Bone marrow (tissue), 2 donors: ENCODE results near the gene PRKX.
"Not testable (repeated sequence)": the region's sequence is repeated elsewhere in the genome, so short reads cannot be mapped to it uniquely, and the experiment has no call there.

ENCODE experiments used
- DNase-seq, 2 donors: peaks; one replicate each; lab custom pipeline; 2025; lab: John Stamatoyannopoulos, UW

PRKX gene

DNA sequence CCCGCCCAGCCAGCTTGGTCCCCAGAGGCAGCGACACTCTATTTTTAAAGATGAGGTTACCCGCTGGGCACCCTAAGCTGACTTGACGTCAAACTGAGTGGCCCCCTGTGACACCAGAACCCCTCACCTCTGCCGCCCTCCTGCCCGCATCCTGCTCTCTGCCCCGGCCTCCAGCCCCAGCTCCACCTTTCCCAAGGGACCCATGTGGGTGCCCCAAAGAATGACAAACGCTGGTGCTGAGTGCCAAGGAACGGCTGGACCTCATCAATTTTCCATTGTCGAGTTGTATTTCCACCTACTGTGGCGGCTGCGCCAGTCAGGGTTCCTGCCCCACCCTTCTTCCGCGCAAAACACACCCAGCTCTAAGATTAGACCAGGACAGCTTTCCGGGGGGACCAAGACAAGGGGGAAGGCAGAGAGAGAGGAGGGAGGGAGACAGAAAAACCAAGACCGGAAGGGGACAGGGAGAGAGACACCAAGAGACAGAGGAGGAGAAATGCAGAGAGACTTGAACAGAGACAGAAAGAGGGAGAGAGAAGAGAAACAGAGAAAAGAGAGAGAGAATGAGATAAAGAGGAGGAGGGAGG, 2.0 kb downstream of the PRKX start:
- DNase-seq, result no peak

- not testable (repeated sequence) for DNase-seq
These were observed 5.7 kb downstream of the PRKX start for GRCh38 chrX:3707673-3708274.

GRCh38 chrX:3706481-3706880, 7.0 kb downstream of the PRKX start:
- DNase-seq, result no peak

DNA sequence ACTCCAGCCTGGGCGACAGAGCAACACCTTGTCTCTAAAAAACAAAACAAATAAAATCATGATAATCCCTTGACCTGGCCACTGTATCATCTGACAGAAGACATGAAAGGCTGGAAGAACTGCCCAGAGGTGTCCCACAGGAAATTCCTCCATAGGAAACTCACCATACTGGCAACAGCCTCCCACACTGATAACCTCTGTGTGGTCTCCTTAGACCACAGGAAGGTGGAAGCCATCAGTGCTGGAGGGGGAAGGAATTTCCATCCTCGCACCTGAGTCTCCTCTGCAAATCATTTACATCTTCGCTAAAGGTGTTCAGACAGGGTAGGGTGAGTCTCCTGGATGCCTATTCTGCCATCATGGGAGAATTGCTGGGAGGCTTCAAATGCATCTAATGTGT, 10.2 kb downstream of the PRKX start:
- DNase-seq, result not testable (repeated sequence)

DNA sequence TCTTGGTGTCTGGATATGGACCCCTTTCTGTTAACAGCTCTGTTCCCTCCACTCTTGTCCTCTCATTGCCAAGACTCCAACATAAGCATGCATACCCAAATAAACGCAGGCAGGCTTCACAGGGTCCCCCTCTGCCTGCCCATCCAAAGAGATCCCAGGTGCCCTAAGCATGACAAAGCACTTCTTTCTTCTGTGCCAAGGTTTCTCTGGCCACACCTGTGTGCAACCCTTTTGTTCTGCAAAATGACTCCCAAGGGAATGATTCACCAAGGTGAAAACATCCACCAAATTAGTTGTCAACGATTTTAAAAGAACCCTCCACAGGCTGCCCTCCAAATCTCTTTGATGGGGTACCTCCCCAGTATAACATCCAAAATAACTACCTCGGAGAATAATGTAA, 11.4 kb downstream of the PRKX start:
- not testable (repeated sequence) for DNase-seq

DNA sequence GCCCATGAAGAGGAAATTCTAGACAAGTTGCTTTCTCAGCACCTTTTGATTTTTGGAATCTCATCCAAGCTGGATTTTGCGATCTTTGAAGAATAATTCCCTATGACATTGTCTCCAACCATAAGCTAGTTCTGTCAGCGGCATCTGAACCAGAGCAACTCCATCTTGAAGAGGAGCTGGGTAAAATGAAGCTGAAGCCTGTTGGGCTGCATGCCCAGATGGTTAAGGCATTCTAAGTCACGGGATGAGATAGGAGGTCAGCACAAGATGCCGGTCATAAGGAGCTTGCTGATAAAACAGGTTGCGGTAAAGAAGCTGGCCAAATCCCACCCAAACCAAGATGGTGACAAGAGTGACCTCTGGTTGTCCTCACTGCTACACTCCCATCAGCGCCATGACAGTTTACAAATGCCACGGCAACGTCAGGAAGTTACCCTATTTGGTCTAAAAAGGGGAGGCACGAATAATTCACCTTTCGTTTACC, 12.0 kb downstream of the PRKX start:
- DNase-seq, result not testable (repeated sequence)

GRCh38 chrX:3699821-3700381, 13.5 kb downstream of the PRKX start:
- peak in 1 of 2 donors; percentile 39 for DNase-seq

DNA sequence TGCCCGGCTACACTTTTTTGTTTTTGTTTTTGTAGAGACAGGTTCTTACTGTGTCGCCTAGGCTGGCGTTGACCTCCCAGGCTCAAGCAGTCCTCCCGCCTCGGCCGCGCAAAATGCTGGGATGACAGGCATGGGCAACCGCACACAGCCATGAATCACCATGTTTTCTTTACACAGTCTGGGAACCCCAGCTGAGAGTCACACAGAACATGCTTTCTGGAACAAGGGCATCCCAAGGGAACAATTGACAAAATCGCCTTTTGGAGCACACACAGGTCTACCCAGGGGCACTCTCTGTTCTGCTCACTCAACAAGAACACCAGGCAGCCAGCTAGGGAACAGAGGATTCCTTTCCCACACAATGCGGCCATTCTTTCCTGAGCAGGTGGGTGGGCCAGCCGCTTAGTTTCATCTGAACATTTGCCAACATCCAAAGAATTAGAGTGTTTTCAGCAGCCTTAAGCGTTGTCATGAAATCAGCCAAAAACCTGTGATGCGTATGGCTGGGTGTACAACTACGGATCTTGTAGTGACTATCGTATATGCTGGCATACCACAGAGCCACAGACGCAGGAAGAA, 15.7 kb downstream of the PRKX start:
- DNase-seq, result no peak

GRCh38 chrX:3697220-3697684, 16.2 kb downstream of the PRKX start:
- no peak for DNase-seq

GRCh38 chrX:3695536-3695935, 17.9 kb downstream of the PRKX start:
- DNase-seq, result no peak

DNA sequence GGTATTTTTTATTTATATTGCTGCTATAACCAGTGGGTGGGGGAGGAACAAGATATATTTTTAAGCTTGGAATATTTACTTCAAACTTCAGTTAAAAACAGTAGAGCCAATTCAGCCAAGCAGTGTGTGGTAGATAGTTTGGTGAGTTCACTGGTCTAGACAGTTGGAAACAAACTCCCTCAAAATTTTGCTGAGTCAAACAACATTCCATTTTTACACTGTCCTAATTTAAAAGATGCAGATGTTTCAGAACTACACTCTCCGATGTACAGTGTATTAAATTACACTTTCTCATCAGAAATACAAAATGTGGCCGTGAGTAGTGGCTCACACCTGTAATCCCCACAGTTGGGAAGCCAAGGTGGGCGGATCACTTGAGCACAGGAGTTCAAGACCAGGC, 23.3 kb downstream of the PRKX start:
- no peak for DNase-seq

GRCh38 chrX:3683236-3683635, 30.2 kb downstream of the PRKX start:
- not testable (repeated sequence) for DNase-seq

DNA sequence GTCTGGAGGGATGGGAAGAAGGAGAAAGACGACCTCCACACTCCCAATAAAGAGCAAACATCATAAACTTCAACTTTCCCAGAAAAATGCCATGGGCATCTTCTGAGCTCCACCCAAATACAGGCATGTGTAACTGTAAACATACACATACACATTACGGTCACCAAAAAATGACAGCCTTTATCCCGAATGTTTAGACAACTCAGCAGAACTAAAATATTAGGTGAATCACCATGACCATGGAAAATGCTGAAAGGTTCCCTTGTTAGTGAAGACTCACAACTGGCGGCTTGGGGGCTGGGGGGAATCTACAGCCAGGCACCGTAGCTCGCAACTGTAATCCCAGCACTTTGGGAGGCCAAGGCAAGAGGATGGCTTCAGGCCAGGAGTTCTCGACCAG, 33.0 kb downstream of the PRKX start:
- no peak for DNase-seq

- no peak for DNase-seq
These were observed 33.8 kb downstream of the PRKX start for GRCh38 chrX:3679669-3680068.

- peak in 1 of 2 donors; percentile 14 for DNase-seq
These were observed 35.1 kb downstream of the PRKX start for GRCh38 chrX:3678328-3678727.

DNA sequence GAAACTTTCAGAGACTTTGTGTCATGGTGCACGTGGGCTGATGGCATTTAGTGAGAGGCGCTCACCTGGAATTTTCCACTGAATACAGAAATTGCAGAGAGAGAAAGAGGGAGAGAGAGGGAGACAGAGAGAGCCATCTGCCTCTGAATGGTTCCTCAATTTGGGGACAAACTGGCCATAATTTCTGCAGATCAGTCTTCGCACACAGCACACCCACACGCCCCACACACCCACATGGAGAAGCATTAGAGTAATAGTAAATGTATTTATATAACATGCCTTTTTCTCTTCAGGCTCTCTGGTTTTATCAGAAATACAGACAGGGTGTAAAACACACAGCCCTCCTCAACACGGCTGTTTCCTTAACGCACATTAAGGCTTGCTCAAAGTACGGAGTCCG, 38.6 kb downstream of the PRKX start:
- no peak for DNase-seq

GRCh38 chrX:3669841-3670475, 43.5 kb downstream of the PRKX start:
- DNase-seq, result no peak

DNA sequence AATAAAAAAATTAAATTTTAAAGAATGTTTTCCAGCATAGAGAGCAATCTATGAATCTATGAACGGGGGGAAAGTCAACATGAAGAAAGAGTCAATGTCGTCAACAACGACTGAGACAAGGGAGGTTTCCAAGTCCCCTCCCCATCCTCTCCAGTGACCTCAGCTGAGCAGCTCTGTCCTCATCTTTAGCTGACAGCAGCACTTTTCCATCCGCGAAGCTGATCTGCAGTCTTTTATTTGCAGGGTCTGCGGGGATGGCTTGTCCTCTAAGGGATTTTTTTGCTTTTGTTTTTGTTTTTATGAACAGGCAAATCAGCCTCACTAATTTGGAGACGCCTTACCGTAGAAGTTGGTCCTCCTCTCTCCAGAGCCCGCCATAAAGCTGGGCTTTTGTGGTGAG, 46.5 kb downstream of the PRKX start:
- DNase-seq, result no peak

GRCh38 chrX:3664921-3665320, 48.5 kb downstream of the PRKX start:
- DNase-seq, result no peak

DNA sequence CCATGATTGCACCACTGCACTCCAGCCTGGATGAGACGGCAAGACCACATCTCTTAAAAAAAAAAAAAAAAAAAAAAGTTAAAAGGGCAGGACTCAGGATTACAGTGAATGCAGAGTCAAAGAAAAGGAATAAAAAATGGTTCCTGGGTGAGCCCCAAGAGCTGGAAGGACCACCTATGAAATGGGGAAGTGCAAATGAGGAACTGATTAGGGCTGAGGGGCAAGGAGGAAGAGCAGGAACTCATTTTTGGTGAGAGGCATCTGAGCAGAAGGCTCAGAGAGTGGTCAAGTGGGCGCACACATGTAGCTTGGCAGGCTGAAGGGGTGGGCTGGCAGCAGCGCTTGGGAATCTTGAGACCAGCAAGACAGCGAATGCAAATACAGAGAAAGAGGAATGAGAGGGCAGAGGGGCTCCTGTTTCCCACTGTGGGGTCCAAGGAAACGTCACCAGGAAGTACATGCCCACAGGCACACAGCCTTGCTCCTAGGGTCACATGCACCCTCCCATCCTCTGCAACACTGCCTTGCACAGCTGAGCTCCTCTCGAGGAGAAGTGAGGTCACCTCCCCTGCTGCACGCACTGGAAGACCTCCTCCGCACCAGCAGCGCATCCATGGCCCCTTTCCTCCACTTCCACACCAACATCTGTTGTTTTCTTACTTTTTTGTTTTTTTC, 49.7 kb downstream of the PRKX start:
- peak in 1 of 2 donors; percentile 55 for DNase-seq

- DNase-seq, result no peak
These were observed 53.7 kb downstream of the PRKX start for GRCh38 chrX:3659761-3660160.

GRCh38 chrX:3655181-3655580, 58.3 kb downstream of the PRKX start:
- DNase-seq, result no peak
